ENCODE data around the gene TASL.

The TASL gene

DNA sequence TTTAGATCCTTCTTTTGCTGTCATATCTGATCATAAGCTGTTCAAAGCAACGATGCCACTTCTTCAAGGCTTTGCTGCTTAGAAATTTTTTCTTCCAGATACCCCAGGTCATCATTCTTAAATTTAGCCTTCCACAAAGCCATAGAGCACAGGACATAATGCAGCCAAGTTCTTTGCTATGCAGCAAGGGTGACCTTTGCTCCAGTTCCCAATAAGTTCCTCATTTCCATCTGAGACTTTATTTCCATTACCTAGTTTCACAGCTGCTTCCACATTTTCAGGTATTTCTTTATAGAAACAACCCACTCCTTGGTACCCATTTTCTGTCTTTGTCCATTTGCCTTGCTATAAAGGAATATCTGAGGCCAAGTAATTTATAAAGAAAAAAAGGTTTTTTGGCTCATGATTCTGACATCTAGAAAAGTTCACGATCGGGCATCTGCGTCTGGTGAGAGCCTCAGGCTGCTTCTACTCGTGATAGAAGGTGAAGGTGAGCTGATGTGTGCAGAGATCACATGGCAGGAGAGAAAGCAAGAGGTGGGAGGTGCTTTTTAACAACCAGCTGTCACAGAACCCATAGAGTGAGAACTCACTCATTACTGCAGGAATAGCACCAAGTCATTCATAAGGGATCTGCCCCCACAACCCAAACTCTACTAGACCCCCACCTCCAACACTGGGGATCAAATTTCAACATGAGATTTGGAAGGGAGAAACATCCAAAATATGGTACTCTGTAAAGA, 11.8 kb upstream of the TASL start:
- Histone ChIP-seq H3K4me1 (ENCODE audit: control insufficient read depth in 1 of 2, insufficient read depth in 2 of 2, low read length in 2 of 2) (no peaks in the 10 kb centered on the region), H3K36me3 (ENCODE audit: control insufficient read depth in 1 of 2, insufficient read depth in 2 of 2, low read length in 2 of 2) (no peaks in the 10 kb centered on the region), H3K27ac (ENCODE audit: low read depth, low read length) (no peak overlapping the region), H3K9me3 (ENCODE audit: insufficient read depth, low read depth, low read length) (no peaks in the 10 kb centered on the region), H2AFZ (ENCODE audit: insufficient read depth, low read length, poor library complexity) (no peak overlapping the region), H3K18ac (ENCODE audit: low read length) (no peak overlapping the region), H3K4ac (ENCODE audit: low read depth, low read length) (no peak overlapping the region), H3K9ac (ENCODE audit: low read length) (no peak overlapping the region), H4K8ac (ENCODE audit: low read depth, low read length) (no peak overlapping the region), H3K79me2 (ENCODE audit: control insufficient read depth, insufficient read depth, low read length, poor library complexity) (no peaks in the 10 kb centered on the region), H2AK5ac (ENCODE audit: low read length) (no peak overlapping the region), H2BK12ac (ENCODE audit: low read length) (no peak overlapping the region), H3K27me3 (ENCODE audit: insufficient read depth, low read length) (no peaks in the 10 kb centered on the region), H3K23ac (ENCODE audit: low read length) (no peak overlapping the region), H2BK5ac (ENCODE audit: low read depth, low read length, poor library complexity) (no peak overlapping the region), H4K91ac (ENCODE audit: low read depth, low read length) (no peak overlapping the region), H4K12ac (ENCODE audit: low read depth, low read length) (no peak overlapping the region), H3K4me2 (ENCODE audit: low read length) (no peak overlapping the region), H3K14ac (ENCODE audit: low read length) (no peak overlapping the region), H2BK120ac (ENCODE audit: insufficient read depth, low read length, poor library complexity) (no peak overlapping the region), H3K4me3 (ENCODE audit: low read depth, low read length) (no peak overlapping the region), H3K79me1 (ENCODE audit: low read length) (no peaks in the 10 kb centered on the region)
- DNase-seq = no peak
- WGBS (ENCODE audit: extremely low coverage, insufficient coverage, insufficient read length) = no CpG with 5 or more reads among the region's 5 CpGs

DNA sequence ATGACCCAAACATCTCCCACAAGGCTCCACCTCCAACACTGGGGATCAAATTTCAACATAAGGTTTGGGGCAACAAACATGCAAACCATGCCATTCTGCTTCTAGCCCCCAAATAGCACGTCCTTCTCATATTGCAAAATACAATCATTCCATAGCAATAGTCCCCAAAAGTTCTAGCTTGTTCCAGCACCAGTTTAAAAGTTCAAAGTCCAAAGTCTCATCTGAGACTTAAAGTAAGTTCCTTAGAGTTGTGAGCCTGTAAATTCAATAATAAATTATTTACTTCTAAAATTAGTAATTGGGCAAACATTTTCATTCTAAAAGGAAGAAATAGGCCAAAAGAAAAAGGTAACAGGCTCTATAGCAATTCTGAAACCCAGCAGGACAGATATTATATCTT, 8.9 kb upstream of the TASL start:
- Histone ChIP-seq H3K27ac (ENCODE audit: low read depth, low read length) (no peak overlapping the region), H3K79me2 (ENCODE audit: control insufficient read depth, insufficient read depth, low read length, poor library complexity) (no peaks in the 10 kb centered on the region), H3K4me2 (ENCODE audit: low read length) (no peak overlapping the region), H3K4me1 (ENCODE audit: control insufficient read depth in 1 of 2, insufficient read depth in 2 of 2, low read length in 2 of 2) (no peaks in the 10 kb centered on the region), H3K4ac (ENCODE audit: low read depth, low read length) (no peak overlapping the region), H3K4me3 (ENCODE audit: low read depth, low read length) (no peak overlapping the region), H3K79me1 (ENCODE audit: low read length) (no peaks in the 10 kb centered on the region), H3K18ac (ENCODE audit: low read length) (no peak overlapping the region), H3K9ac (ENCODE audit: low read length) (no peak overlapping the region), H2BK12ac (ENCODE audit: low read length) (no peak overlapping the region), H2BK120ac (ENCODE audit: insufficient read depth, low read length, poor library complexity) (no peak overlapping the region), H2AK5ac (ENCODE audit: low read length) (no peak overlapping the region), H3K14ac (ENCODE audit: low read length) (no peak overlapping the region), H3K27me3 (ENCODE audit: insufficient read depth, low read length) (no peaks in the 10 kb centered on the region), H3K36me3 (ENCODE audit: control insufficient read depth in 1 of 2, insufficient read depth in 2 of 2, low read length in 2 of 2) (no peaks in the 10 kb centered on the region), H2AFZ (ENCODE audit: insufficient read depth, low read length, poor library complexity) (no peak overlapping the region), H4K8ac (ENCODE audit: low read depth, low read length) (no peak overlapping the region), H4K91ac (ENCODE audit: low read depth, low read length) (no peak overlapping the region), H2BK5ac (ENCODE audit: low read depth, low read length, poor library complexity) (no peak overlapping the region), H3K23ac (ENCODE audit: low read length) (no peak overlapping the region), H3K9me3 (ENCODE audit: insufficient read depth, low read depth, low read length) (no peaks in the 10 kb centered on the region), H4K12ac (ENCODE audit: low read depth, low read length) (no peak overlapping the region)
- no CpG with 5 or more reads among the region's 1 CpG for whole genome bisulfite sequencing (ENCODE audit: extremely low coverage, insufficient coverage, insufficient read length)
- no peak for DNase-seq

DNA sequence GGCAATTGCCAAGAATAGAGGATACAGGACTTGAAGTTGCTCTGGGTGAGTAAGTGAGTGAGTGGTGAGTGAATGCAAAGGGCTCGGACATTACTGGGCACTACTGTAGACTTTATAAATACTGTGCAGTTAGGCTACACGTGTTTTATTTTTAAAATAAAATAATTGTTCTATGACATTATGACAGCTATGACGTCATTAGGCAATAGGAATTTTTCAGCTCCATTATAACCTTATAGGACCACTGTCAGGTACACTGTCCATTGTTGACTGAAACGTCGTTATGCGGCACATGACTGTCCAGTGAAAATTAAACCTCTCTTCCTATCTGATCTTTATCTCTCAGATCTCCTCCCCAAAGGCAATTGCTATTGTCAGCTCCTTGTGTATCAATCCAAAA, 5.1 kb upstream of the TASL start:
- WGBS (ENCODE audit: extremely low coverage, insufficient coverage, insufficient read length) = no CpG with 5 or more reads among the region's 6 CpGs
- H3K9ac ChIP-seq (ENCODE audit: low read length) = no peak overlapping the region
- no peaks in the 10 kb centered on the region for H3K36me3 ChIP-seq (ENCODE audit: control insufficient read depth in 1 of 2, insufficient read depth in 2 of 2, low read length in 2 of 2)
- no peak overlapping the region for H2BK12ac ChIP-seq (ENCODE audit: low read length)
- no peaks in the 10 kb centered on the region for H3K9me3 ChIP-seq (ENCODE audit: insufficient read depth, low read depth, low read length)
- no peak overlapping the region for H4K12ac ChIP-seq (ENCODE audit: low read depth, low read length)
- H3K4me2 ChIP-seq (ENCODE audit: low read length) = no peak overlapping the region
- no peaks in the 10 kb centered on the region for H3K79me1 ChIP-seq (ENCODE audit: low read length)
- no peak overlapping the region for H3K18ac ChIP-seq (ENCODE audit: low read length)
- H3K4me3 ChIP-seq (ENCODE audit: low read depth, low read length) = no peak overlapping the region
- no peak overlapping the region for H4K8ac ChIP-seq (ENCODE audit: low read depth, low read length)
- no peak overlapping the region for H4K91ac ChIP-seq (ENCODE audit: low read depth, low read length)
- no peaks in the 10 kb centered on the region for H3K4me1 ChIP-seq (ENCODE audit: control insufficient read depth in 1 of 2, insufficient read depth in 2 of 2, low read length in 2 of 2)
- H3K4ac ChIP-seq (ENCODE audit: low read depth, low read length) = no peak overlapping the region
- H3K27ac ChIP-seq (ENCODE audit: low read depth, low read length) = no peak overlapping the region
- no peak overlapping the region for H3K14ac ChIP-seq (ENCODE audit: low read length)
- no peaks in the 10 kb centered on the region for H3K79me2 ChIP-seq (ENCODE audit: control insufficient read depth, insufficient read depth, low read length, poor library complexity)
- no peak overlapping the region for H2AK5ac ChIP-seq (ENCODE audit: low read length)
- H3K23ac ChIP-seq (ENCODE audit: low read length) = no peak overlapping the region
- DNase-seq = no peak
- H2BK120ac ChIP-seq (ENCODE audit: insufficient read depth, low read length, poor library complexity) = no peak overlapping the region
- no peaks in the 10 kb centered on the region for H3K27me3 ChIP-seq (ENCODE audit: insufficient read depth, low read length)
- no peak overlapping the region for H2BK5ac ChIP-seq (ENCODE audit: low read depth, low read length, poor library complexity)
- no peak overlapping the region for H2AFZ ChIP-seq (ENCODE audit: insufficient read depth, low read length, poor library complexity)

DNA sequence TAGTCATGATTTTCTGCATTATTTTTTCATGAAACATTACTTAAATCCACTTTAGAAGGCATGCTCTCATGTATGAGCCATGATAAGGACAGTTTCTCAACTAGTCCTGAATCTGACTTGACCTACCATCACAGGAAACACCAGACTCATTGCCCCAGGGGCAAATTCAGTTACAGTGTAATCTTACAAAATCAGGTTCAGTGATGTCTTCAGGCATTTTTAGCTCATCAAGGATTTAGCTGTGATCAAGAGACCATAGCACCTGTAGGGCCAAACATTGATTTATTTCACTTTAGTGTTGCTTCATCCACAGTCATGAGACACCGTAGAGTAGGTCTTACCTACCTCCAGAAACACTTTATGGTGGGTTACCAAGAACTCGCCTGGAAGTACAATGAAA, 3.1 kb upstream of the TASL start:
- H3K9ac ChIP-seq (ENCODE audit: low read length) = no peak overlapping the region
- no CpG with 5 or more reads among the region's 2 CpGs for WGBS (ENCODE audit: extremely low coverage, insufficient coverage, insufficient read length)
- H3K14ac ChIP-seq (ENCODE audit: low read length) = no peak overlapping the region
- H3K4ac ChIP-seq (ENCODE audit: low read depth, low read length) = no peak overlapping the region
- H4K91ac ChIP-seq (ENCODE audit: low read depth, low read length) = no peak overlapping the region
- H3K23ac ChIP-seq (ENCODE audit: low read length) = no peak overlapping the region
- no peak overlapping the region for H4K8ac ChIP-seq (ENCODE audit: low read depth, low read length)
- no peaks in the 10 kb centered on the region for H3K36me3 ChIP-seq (ENCODE audit: control insufficient read depth in 1 of 2, insufficient read depth in 2 of 2, low read length in 2 of 2)
- no peak overlapping the region for H3K27ac ChIP-seq (ENCODE audit: low read depth, low read length)
- no peaks in the 10 kb centered on the region for H3K4me1 ChIP-seq (ENCODE audit: control insufficient read depth in 1 of 2, insufficient read depth in 2 of 2, low read length in 2 of 2)
- no peak overlapping the region for H2AK5ac ChIP-seq (ENCODE audit: low read length)
- H3K79me2 ChIP-seq (ENCODE audit: control insufficient read depth, insufficient read depth, low read length, poor library complexity) = no peaks in the 10 kb centered on the region
- H3K4me2 ChIP-seq (ENCODE audit: low read length) = no peak overlapping the region
- H2BK5ac ChIP-seq (ENCODE audit: low read depth, low read length, poor library complexity) = no peak overlapping the region
- H2BK120ac ChIP-seq (ENCODE audit: insufficient read depth, low read length, poor library complexity) = no peak overlapping the region
- no peak overlapping the region for H3K18ac ChIP-seq (ENCODE audit: low read length)
- H3K4me3 ChIP-seq (ENCODE audit: low read depth, low read length) = no peak overlapping the region
- H3K79me1 ChIP-seq (ENCODE audit: low read length) = no peaks in the 10 kb centered on the region
- H2BK12ac ChIP-seq (ENCODE audit: low read length) = no peak overlapping the region
- no peak overlapping the region for H2AFZ ChIP-seq (ENCODE audit: insufficient read depth, low read length, poor library complexity)
- no peaks in the 10 kb centered on the region for H3K27me3 ChIP-seq (ENCODE audit: insufficient read depth, low read length)
- no peaks in the 10 kb centered on the region for H3K9me3 ChIP-seq (ENCODE audit: insufficient read depth, low read depth, low read length)
- peak; percentile 30 to 68 for DNase-seq
- H4K12ac ChIP-seq (ENCODE audit: low read depth, low read length) = no peak overlapping the region

Measured in trophoblast cell (in vitro differentiated cells and primary cell).